HepG2 (cell line): Measurements from ENCODE around the gene RPS14.

Experiments
- GABPA ChIP-seq, 2 experiments: IDR thresholded peaks; 2 replicates each; pipeline ENCODE4 v1.6.1; 2011 to 2016; ENCODE audit warnings: low read depth in 2 of 2, low read length in 1 of 2, missing biosample characterization in 1 of 2, missing genetic modification characterization in 1 of 2
- SALL2 ChIP-seq: sonication (generic); formaldehyde crosslinking; IDR thresholded peaks from 2 replicates; pipeline ENCODE4 v1.8.1; 2023; ENCODE audit warnings: mild to moderate bottlenecking, missing genetic modification reagents, inconsistent platforms
- XBP1 ChIP-seq: sonication (generic); formaldehyde crosslinking; IDR thresholded peaks from 2 replicates; pipeline ENCODE4 v1.5.0; 2020; ENCODE audit warnings: missing genetic modification reagents
- ZNF331 ChIP-seq: sonication (generic); formaldehyde crosslinking; IDR thresholded peaks from 2 replicates; pipeline ENCODE4 v1.4.0; 2020; ENCODE audit warnings: missing genetic modification reagents
- ZNF589 ChIP-seq: sonication (generic); formaldehyde crosslinking; conservative IDR thresholded peaks from 2 replicates; pipeline ENCODE4 v1.8.0; 2022; ENCODE audit warnings: mild to moderate bottlenecking, moderate library complexity, missing genetic modification reagents
- TF ChIP-seq, protein P1 (sequence below): sonication (generic); formaldehyde crosslinking; IDR thresholded peaks from 2 replicates; pipeline ENCODE4 v1.4.0; 2020; ENCODE audit warnings: missing genetic modification reagents
- TF ChIP-seq, protein P2 (sequence below): sonication (generic); formaldehyde crosslinking; IDR thresholded peaks from 2 replicates; pipeline ENCODE4 v1.4.0; 2020; ENCODE audit warnings: mild to moderate bottlenecking, missing genetic modification reagents

DNA sequence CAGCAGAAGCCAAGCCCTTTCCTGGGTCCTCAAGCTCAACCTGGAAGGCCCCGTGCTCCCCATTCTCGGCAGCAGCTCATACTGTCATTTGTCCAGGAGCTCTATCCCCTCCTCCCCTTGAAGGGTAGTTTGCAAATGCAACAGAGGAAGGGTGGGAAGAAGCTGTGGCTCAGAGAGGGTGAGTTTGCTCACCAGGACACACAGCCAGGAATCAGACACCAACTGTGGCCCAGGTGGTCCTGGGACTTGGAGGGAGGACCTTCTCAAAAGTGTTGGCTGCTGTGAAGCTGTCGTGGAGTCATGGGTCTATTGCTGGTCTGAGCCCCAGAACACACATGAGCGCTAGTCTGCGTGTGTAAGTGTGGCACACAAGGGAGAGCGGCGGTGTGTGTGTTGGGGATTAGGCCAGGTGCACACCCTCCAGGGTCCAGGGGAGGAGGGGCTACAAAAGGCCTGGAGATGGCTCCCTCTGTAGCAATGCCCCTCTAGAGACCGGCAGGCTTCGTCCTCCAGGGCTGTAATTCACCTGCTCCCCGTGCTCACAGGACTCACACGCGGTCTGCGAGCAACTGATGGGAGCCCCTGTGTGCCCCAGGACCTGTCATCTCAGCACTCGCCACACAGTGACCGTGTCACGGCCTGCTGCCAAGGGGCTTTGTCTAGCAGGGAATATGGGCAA lies 8.2 kb upstream of the RPS14 start:
- TF ChIP-seq XBP1 (CRISPR knock-in tag) (no peak), SALL2 (CRISPR knock-in tag) (no peak), ZNF589 (CRISPR knock-in tag) (no peak), GABPA (IDR thresholded peaks at IDR 0.05; ENCODE audit: low read depth, low read length) (no peak), GABPA (CRISPR knock-in tag; IDR thresholded peaks at IDR 0.05; ENCODE audit: low read depth) (no peak), ZNF331 (CRISPR knock-in tag) (no peak)
- TF ChIP-seq, protein P1, sequence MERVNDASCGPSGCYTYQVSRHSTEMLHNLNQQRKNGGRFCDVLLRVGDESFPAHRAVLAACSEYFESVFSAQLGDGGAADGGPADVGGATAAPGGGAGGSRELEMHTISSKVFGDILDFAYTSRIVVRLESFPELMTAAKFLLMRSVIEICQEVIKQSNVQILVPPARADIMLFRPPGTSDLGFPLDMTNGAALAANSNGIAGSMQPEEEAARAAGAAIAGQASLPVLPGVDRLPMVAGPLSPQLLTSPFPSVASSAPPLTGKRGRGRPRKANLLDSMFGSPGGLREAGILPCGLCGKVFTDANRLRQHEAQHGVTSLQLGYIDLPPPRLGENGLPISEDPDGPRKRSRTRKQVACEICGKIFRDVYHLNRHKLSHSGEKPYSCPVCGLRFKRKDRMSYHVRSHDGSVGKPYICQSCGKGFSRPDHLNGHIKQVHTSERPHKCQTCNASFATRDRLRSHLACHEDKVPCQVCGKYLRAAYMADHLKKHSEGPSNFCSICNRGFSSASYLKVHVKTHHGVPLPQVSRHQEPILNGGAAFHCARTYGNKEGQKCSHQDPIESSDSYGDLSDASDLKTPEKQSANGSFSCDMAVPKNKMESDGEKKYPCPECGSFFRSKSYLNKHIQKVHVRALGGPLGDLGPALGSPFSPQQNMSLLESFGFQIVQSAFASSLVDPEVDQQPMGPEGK (CRISPR knock-in tag) = no peak
- TF ChIP-seq, protein P2, sequence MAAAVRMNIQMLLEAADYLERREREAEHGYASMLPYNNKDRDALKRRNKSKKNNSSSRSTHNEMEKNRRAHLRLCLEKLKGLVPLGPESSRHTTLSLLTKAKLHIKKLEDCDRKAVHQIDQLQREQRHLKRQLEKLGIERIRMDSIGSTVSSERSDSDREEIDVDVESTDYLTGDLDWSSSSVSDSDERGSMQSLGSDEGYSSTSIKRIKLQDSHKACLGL (CRISPR knock-in tag) = no peak
